Subcutaneous adipose tissue (tissue), 4 donors: Measurements from ENCODE around the gene FNDC10. TPM values are rescaled to one million over a fixed set of nuclear protein-coding genes. Genes with fewer than 3 reads are reported as not detected.

Experiments used
- total RNA-seq, 4 donors: library from RNA; depleted of rRNA; stranded (reverse); fragments of >200 nt; gene quantifications; one replicate each; pipeline ENCODE4 v1.1.0, GENCODE V29; 2016
- TF ChIP-seq, protein P1 (sequence below): fragments of 450-650 bp; IDR thresholded peaks from one replicate; pipeline ENCODE4 v1.5.1; 2016; ENCODE audit warnings: low read depth, mild to moderate bottlenecking, control low read depth, antibody characterized with exemption, moderate library complexity

The FNDC10 gene
- total RNA-seq, 4 donors from 2014 or later, result 0.22 to 1.4 TPM; not detected in 2

- TF ChIP-seq, protein P1, sequence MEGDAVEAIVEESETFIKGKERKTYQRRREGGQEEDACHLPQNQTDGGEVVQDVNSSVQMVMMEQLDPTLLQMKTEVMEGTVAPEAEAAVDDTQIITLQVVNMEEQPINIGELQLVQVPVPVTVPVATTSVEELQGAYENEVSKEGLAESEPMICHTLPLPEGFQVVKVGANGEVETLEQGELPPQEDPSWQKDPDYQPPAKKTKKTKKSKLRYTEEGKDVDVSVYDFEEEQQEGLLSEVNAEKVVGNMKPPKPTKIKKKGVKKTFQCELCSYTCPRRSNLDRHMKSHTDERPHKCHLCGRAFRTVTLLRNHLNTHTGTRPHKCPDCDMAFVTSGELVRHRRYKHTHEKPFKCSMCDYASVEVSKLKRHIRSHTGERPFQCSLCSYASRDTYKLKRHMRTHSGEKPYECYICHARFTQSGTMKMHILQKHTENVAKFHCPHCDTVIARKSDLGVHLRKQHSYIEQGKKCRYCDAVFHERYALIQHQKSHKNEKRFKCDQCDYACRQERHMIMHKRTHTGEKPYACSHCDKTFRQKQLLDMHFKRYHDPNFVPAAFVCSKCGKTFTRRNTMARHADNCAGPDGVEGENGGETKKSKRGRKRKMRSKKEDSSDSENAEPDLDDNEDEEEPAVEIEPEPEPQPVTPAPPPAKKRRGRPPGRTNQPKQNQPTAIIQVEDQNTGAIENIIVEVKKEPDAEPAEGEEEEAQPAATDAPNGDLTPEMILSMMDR, result no peak
Measured at GRCh38 chr1:1601564-1602303, 1.8 kb upstream of the FNDC10 start.

DNA sequence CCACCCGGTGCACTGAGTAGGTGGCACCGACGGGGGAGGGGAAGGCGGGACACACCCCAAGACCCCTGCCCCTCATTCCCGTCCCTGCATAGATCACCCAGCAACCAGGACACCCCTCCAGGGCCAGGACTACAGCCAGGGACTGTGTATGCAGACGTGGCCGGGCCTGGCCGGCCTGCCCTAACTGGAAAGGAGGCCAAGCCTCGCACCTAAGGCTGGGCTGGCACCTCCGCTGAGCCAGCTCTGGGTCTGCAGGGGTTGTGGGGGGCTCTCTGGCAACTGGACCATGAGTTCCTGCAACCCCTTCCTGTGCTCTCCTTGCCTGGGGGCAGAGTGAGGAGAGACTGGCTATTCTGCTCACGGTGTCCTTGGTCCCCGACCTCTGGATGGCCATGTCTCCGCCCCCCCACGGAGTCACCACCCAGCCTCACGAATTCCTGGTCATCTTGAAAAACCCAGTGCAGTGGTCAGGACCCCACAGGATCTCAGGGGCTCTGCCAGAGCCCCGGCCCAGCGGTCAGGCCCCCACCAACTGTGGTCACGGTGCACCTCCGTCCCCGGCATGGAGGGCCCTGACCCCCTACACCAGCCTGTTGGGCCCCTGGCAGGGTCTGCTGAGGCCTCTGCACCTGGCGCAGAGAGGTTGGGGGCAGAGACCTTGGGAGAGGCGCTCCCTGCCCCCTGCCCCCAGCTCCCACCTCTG is 1.1 kb upstream of the FNDC10 start:
- TF ChIP-seq, protein P1, result no peak

- TF ChIP-seq, protein P1, result no peak
Measured at GRCh38 chr1:1599030-1599934, 653 bp downstream of the FNDC10 start.

DNA sequence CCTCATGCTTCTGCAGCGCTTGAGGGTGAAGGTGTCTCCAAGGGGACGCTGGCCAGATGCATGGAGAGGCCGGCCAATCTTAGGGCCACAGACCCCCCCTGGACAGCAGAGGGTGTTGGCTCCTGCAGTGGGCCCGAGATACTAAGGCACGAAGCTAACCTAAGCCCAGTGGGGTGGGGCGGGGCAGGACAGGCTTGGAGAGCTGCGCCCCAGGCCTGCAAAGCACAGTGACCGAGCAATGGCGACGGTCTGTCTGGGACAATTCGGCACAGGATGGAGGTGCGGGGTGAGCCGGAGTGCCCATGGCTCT is 1.3 kb downstream of the FNDC10 start:
- TF ChIP-seq, protein P1, result no peak

GRCh38 chr1:1598051-1598719 is 1.8 kb downstream of the FNDC10 start:
- TF ChIP-seq, protein P1, result no peak

GRCh38 chr1:1597275-1597930 is 2.5 kb downstream of the FNDC10 start:
- TF ChIP-seq, protein P1, result no peak
